HCT116 (cell line): ENCODE data around the gene LYRM1. TPM values are rescaled to one million over a fixed set of nuclear protein-coding genes. Genes with fewer than 3 reads are reported as not detected.

Experiments
- ATAC-seq: fragments of 200-7000 bp; cut with Tn5 transposase; 2 replicates; pipeline ENCODE4 v1.9.1; 2020; ENCODE audit warnings: mild to moderate bottlenecking, moderate library complexity
- BruUV-seq: library from RNA; stranded (reverse); fragments of 400-500 nt; replicated peaks from 2 replicates; lab custom pipeline; 2021; lab: Mats Ljungman, UMichigan
- CTCF ChIA-PET: fragments of 300-600 bp; sonication (Branson Sonifier 250); formaldehyde crosslinking; loops from one replicate; lab custom pipeline; 2021; ENCODE audit warnings: antibody characterized with exemption; lab: Charles Lee
- POLR2A ChIA-PET: fragments of 300-600, 350-600 bp; sonication (Branson Sonifier 250); formaldehyde crosslinking; loops from one replicate; lab custom pipeline; 2021; ENCODE audit warnings: antibody characterized with exemption; lab: Charles Lee
- RAD21 ChIA-PET, 2 experiments: fragments of 300-600 bp; sonication (Branson Sonifier 250); formaldehyde crosslinking; loops; one replicate each; lab custom pipeline; 2023; ENCODE audit warnings: low total read pairs in 2 of 2; ENCODE audit not compliant: uncharacterized antibody in 2 of 2, unreplicated experiment in 2 of 2, low non-redundant PET in 1 of 2; lab: Charles Lee
- DNase-seq: peaks from one replicate; pipeline ENCODE4 v3.0.0-alpha.2; 2010; ENCODE audit warnings: low read depth, low spot score
- H2AFZ ChIP-seq: fragments of 200-600 bp; shearing (Covaris generic), sonication (generic); 2 replicates; pipeline ENCODE4 v1.6.1; 2017; ENCODE audit warnings: low read depth, mixed run types, mixed read lengths, antibody characterized with exemption, low read length; ENCODE audit not compliant: poor library complexity, severe bottlenecking
- H3K27ac ChIP-seq: 2 replicates; pipeline ENCODE4 v1.5.1; 2012; ENCODE audit warnings: low read depth, low read length
- H3K27me3 ChIP-seq: fragments of 200-600 bp; sonication (generic); 2 replicates; pipeline ENCODE4 v1.6.1; 2016; ENCODE audit warnings: mixed run types, low read length, mixed read lengths; ENCODE audit not compliant: insufficient read depth
- H3K36me3 ChIP-seq, 2 experiments: fragments of 200-500 bp in 1 of 2; fragments of 200-600 bp in 1 of 2; sonication (Bioruptor generic) in 1 of 2; sonication (generic) in 1 of 2; 2 replicates each; pipeline versions ENCODE4 v1.5.1 to v1.6.1; 2014 to 2016; ENCODE audit warnings: low read length in 2 of 2, inconsistent platforms in 1 of 2, mixed read lengths in 1 of 2, mixed run types in 1 of 2; ENCODE audit not compliant: insufficient read depth in 2 of 2, control insufficient read depth in 1 of 2
- H3K4me1 ChIP-seq, 2 experiments: fragments of 200-600 bp in 1 of 2; sonication (generic) in 1 of 2; 2 replicates each; pipeline versions ENCODE4 v1.5.1 to v1.6.1; 2012 to 2017; ENCODE audit warnings: low read length in 2 of 2, inconsistent platforms in 1 of 2, mild to moderate bottlenecking in 1 of 2, mixed read lengths in 1 of 2, mixed run types in 1 of 2, moderate library complexity in 1 of 2; ENCODE audit not compliant: insufficient read depth in 2 of 2, control insufficient read depth in 1 of 2
- H3K4me2 ChIP-seq: fragments of 200-600 bp; sonication (generic); 2 replicates; pipeline ENCODE4 v1.6.1; 2017; ENCODE audit warnings: mixed run types, low read length, mixed read lengths
- H3K4me3 ChIP-seq, 2 experiments: fragments of 200-600 bp in 1 of 2; sonication (generic) in 1 of 2; replicated peaks in 1 of 2; 2 replicates each; pipeline ENCODE4 v1.5.1; 2011 to 2016; ENCODE audit warnings: low read length in 2 of 2, control low read depth in 1 of 2, low read depth in 1 of 2, mild to moderate bottlenecking in 1 of 2, mixed read lengths in 1 of 2, mixed run types in 1 of 2
- H3K79me2 ChIP-seq: fragments of 200-600 bp; sonication (generic); 2 replicates; pipeline ENCODE4 v1.6.1; 2017; ENCODE audit warnings: mild to moderate bottlenecking, mixed run types, low read length, moderate library complexity, mixed read lengths; ENCODE audit not compliant: insufficient read depth
- H3K9ac ChIP-seq: fragments of 200-600 bp; sonication (generic); 2 replicates; pipeline ENCODE4 v1.6.1; 2016; ENCODE audit warnings: low read length, mixed read lengths
- H3K9me2 ChIP-seq: fragments of 200-600 bp; sonication (generic), shearing (Covaris generic); 2 replicates; pipeline ENCODE4 v1.6.1; 2017; ENCODE audit warnings: mixed run types, mild to moderate bottlenecking, moderate library complexity; ENCODE audit not compliant: insufficient read depth
- H3K9me3 ChIP-seq, 2 experiments: fragments of 200-500 bp in 1 of 2; fragments of 200-600 bp in 1 of 2; sonication (Bioruptor generic) in 1 of 2; sonication (generic) in 1 of 2; 2 replicates each; pipeline ENCODE4 v1.6.1; 2014 to 2017; ENCODE audit warnings: low read length in 2 of 2, mixed read lengths in 2 of 2, inconsistent platforms in 1 of 2, low read depth in 1 of 2, mild to moderate bottlenecking in 1 of 2, mixed run types in 1 of 2, moderate library complexity in 1 of 2; ENCODE audit not compliant: control insufficient read depth in 1 of 2, insufficient read depth in 1 of 2
- H4K20me1 ChIP-seq: fragments of 200-600 bp; sonication (generic), shearing (Covaris generic); 2 replicates; pipeline ENCODE4 v1.6.1; 2017; ENCODE audit warnings: mixed run types, mild to moderate bottlenecking, moderate library complexity; ENCODE audit not compliant: insufficient read depth
- CBX3 ChIP-seq: IDR thresholded peaks from 2 replicates; pipeline ENCODE4 v1.6.1; 2012; ENCODE audit warnings: low read depth
- CEBPB ChIP-seq: IDR thresholded peaks from 2 replicates; pipeline ENCODE4 v1.6.1; 2012; ENCODE audit warnings: low read depth
- ELF1 ChIP-seq: IDR thresholded peaks from 2 replicates; pipeline ENCODE4 v1.6.1; 2012; ENCODE audit warnings: low read depth, borderline replicate concordance
- POLR2A ChIP-seq: IDR thresholded peaks from 2 replicates; pipeline ENCODE4 v1.7.0; 2011; ENCODE audit warnings: borderline replicate concordance; ENCODE audit not compliant: insufficient read depth, insufficient read length; ENCODE audit errors: extremely low read depth
- POLR2AphosphoS5 ChIP-seq: IDR thresholded peaks from 2 replicates; pipeline ENCODE4 v1.6.1; 2011; ENCODE audit warnings: mild to moderate bottlenecking, low read depth, low read length, moderate library complexity
- SP1 ChIP-seq: IDR thresholded peaks from 2 replicates; pipeline ENCODE4 v1.6.1; 2012; ENCODE audit warnings: low read depth
- SRF ChIP-seq: IDR thresholded peaks from 2 replicates; pipeline ENCODE4 v1.6.1; 2012; ENCODE audit warnings: low read depth
- intact Hi-C: fragments of 100-400 bp; cut with micrococcal nuclease; formaldehyde crosslinking; loops from 2 replicates; pipeline ENCODE4 v1.10.0; 2022
- total RNA-seq: library from RNA; stranded (reverse); gene quantifications from one replicate; pipeline ENCODE4 v1.2.1, GENCODE V29; 2021; ENCODE audit not compliant: unreplicated experiment
- TF ChIP-seq, protein P1 (sequence below): IDR thresholded peaks from 2 replicates; pipeline ENCODE4 v1.6.1; 2012; ENCODE audit warnings: low read depth

Gene LYRM1
- total RNA-seq, 1 experiment from 2014 or later = 26.7 TPM

GRCh38 chr16:20880867-20881502 lies 19.6 kb upstream of the LYRM1 start:
- intact Hi-C loops = no loop called here
- Histone ChIP-seq H3K4me2 (no peak overlapping the region), H3K9ac (no peak overlapping the region), H3K9me2 (no peaks in the 10 kb centered on the region), H3K9me3 (no peaks in the 10 kb centered on the region), H4K20me1 (no peaks in the 10 kb centered on the region), H3K4me1 (peaks cover 34 to 38% of the 10 kb centered on the region in 2 experiments), H3K79me2 (peaks cover 86% of the 10 kb centered on the region), H3K27ac (no peak overlapping the region), H3K4me3 (no peak overlapping the region), H3K36me3 (no peaks in the 10 kb centered on the region), H3K27me3 (no peaks in the 10 kb centered on the region), H2AFZ (no peak overlapping the region)
- RAD21 ChIA-PET = no interaction called here
- BruUV-seq = no TSS peak
- ATAC-seq (no peak), DNase-seq (no peak)
- POLR2A ChIA-PET = no interaction called here
- CTCF ChIA-PET = interaction anchor here (1.4 kb wide), 1 partner anchor 27 kb away, joined by 3 read pairs; no protein-coding TSS in a partner anchor
- TF ChIP-seq SRF (no peak), POLR2A (no peak), SP1 (no peak), CBX3 (no peak), CEBPB (no peak), ELF1 (no peak), POLR2AphosphoS5 (no peak)
- TF ChIP-seq, protein P1, sequence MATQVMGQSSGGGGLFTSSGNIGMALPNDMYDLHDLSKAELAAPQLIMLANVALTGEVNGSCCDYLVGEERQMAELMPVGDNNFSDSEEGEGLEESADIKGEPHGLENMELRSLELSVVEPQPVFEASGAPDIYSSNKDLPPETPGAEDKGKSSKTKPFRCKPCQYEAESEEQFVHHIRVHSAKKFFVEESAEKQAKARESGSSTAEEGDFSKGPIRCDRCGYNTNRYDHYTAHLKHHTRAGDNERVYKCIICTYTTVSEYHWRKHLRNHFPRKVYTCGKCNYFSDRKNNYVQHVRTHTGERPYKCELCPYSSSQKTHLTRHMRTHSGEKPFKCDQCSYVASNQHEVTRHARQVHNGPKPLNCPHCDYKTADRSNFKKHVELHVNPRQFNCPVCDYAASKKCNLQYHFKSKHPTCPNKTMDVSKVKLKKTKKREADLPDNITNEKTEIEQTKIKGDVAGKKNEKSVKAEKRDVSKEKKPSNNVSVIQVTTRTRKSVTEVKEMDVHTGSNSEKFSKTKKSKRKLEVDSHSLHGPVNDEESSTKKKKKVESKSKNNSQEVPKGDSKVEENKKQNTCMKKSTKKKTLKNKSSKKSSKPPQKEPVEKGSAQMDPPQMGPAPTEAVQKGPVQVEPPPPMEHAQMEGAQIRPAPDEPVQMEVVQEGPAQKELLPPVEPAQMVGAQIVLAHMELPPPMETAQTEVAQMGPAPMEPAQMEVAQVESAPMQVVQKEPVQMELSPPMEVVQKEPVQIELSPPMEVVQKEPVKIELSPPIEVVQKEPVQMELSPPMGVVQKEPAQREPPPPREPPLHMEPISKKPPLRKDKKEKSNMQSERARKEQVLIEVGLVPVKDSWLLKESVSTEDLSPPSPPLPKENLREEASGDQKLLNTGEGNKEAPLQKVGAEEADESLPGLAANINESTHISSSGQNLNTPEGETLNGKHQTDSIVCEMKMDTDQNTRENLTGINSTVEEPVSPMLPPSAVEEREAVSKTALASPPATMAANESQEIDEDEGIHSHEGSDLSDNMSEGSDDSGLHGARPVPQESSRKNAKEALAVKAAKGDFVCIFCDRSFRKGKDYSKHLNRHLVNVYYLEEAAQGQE = no peak
